Measurements from ENCODE around the gene ZNF343.
"Not testable (repeated sequence)": the region's sequence is repeated elsewhere in the genome, so short reads cannot be mapped to it uniquely, and the experiment has no call there.

Gene ZNF343

DNA sequence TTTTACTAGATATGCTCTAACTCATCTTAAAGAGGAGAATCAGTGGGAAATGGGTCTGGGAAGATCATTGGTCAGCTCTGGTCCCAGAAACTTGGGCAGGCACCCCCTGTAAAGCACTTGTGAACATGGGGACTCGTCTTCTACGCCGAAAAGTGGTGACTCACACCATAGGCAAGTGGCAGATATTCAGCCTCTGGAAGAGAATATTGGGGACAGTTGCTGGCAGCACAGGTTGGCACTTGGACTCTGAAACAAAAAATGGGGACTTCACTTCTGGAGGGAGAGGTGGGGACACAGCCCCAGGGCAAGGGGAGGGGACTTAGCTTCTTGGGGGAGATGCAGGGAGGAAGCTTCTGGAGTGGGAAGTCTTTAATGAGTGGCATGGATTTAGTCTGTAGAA is 11.9 kb upstream of the ZNF343 start:
- no peak for DNase-seq

DNA sequence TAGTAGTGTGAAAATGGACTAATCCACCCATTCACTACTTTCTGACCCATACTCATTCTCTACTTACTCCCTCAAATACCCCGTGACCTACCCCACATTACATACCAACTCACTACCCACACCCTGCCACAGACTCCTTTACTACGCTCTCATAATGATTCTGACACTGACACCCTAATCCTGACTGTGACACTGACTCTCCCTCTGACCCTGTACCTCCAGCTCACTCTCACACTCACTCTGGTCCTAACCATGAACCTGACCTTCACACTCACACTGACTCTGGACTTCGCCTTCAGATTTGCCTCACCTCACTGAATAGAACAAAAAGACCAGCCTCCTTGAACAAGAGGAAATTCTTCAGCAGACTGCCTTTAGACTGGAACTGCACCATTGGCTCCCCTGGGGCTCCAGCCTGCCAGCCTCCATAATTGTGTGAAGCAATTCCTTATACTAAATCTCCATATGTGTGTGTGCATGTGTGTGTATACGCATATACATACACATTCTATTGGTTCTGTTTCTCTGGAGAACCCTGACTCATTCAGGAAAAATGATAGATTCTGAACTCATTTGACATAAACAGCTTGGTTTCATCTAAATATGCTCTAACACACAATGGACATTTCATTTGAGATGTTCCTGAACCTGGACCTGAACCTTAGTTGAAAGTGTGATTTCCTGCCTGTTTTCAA is 10.5 kb upstream of the ZNF343 start:
- no peak for DNase-seq

DNA sequence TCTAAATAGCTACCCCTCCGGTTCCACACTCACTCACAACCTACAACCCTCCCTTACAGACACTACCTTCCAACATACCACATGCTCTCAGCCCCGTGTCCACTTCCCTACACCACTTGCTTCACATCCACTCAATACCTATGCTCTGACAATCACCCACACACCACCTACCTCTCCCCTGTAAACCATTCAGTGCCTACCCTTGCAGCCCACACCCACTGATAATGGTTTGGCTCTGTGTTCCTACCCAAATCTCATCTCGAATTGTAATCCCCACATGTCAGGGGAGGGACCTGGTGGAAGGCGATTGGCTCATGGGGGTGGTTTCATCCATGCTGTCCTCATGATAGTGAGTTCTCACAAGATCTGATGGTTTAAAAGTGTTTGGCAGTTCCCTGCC is 9.8 kb upstream of the ZNF343 start:
- no peak for DNase-seq

GRCh38 chr20:2518096-2518495 is 9.4 kb upstream of the ZNF343 start:
- no peak for DNase-seq

- no peak for DNase-seq
Measured at GRCh38 chr20:2516399-2516798, 7.7 kb upstream of the ZNF343 start.

GRCh38 chr20:2515203-2515602 is 6.5 kb upstream of the ZNF343 start:
- no peak for DNase-seq

DNA sequence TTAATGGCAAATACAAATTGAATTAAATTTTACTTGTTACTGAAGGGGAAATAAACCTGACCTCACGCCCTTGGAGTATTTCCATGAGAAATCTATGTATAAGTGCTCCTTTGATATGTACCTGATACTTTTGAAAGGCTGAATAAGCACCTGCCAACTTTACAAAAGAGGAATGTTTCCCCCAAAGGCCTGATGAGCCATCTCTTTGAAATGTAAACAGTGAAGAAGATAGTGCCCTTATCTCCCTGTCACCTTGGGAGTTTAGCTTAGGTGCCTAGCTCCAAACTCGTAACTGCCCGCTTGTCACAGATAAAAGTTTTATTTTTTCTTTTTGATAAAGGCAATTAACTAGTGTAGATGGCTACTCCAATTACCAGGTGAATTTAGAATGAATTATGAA is 1.1 kb upstream of the ZNF343 start:
- no peak for DNase-seq

- no peak for DNase-seq
Measured at GRCh38 chr20:2509468-2509781, 710 bp upstream of the ZNF343 start.

DNA sequence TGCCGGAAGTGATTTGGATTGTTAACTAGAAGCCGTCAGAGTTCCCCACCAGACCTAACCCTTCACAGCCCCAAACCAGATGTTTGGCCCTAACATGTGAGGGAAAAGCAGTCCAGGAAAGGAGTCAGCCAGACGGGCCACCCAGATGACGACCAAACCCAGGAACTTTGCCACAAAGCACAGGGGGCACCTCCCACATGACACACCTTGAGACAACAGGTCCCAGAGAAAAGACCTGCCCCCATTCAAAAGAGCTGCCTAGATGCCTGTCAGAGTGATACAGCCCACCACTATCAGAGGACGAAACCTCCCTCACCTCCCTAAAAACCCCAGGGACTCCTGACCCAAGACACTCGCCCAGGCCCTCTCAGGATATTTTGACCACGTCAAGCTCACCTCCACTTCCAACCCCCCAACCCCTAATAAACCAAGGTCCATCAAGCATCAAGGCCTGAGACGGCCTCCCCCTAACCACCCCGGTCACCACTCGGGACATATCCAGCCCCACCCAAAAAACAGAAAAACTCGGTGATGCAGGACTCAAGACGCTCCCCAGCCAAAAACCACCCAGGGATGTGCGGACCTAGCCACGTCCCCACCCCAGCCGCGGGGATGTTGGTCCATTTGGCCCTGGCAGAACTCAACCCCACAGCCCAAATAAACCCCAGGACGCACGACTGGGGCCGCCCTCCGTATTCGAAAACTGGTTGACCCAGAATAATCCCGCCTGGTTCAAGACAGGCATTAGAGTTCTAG is 662 bp downstream of the ZNF343 start:
- no peak for DNase-seq

GRCh38 chr20:2507464-2507863 is 1.3 kb downstream of the ZNF343 start:
- DNase-seq = no peak

GRCh38 chr20:2506426-2506825 is 2.3 kb downstream of the ZNF343 start:
- DNase-seq = not testable (repeated sequence)

- DNase-seq = not testable (repeated sequence)
Measured at GRCh38 chr20:2504803-2505202, 3.9 kb downstream of the ZNF343 start.

DNA sequence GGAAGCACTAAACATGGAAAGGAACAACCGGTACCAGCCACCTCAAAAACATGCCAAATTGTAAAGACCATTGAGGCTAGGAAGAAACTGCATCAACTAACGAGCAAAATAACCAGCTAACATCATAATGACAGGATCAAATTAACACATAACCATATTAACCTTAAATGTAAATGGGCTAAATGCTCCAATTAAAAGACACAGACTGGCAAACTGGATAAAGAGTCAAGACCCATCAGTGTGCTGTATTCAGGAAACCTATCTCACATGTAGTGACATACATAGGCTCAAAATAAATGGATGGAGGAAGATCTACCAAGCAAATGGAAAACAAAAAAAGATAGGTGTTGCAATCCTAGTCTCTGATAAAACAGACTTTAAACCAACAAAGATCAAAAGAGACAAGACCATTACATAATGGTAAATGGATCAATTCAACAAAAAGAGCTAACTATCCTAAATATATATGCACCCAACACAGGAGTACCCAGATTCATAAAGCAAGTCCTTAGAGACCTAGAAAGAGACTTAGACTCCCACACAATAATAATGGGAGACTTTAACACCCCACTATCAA is 5.8 kb downstream of the ZNF343 start:
- DNase-seq = not testable (repeated sequence)

GRCh38 chr20:2485661-2486060 is 23.1 kb downstream of the ZNF343 start:
- DNase-seq = no peak

GRCh38 chr20:2485080-2485479 is 23.6 kb downstream of the ZNF343 start:
- DNase-seq = no peak

GRCh38 chr20:2483504-2483903 is 25.2 kb downstream of the ZNF343 start:
- DNase-seq = no peak

DNA sequence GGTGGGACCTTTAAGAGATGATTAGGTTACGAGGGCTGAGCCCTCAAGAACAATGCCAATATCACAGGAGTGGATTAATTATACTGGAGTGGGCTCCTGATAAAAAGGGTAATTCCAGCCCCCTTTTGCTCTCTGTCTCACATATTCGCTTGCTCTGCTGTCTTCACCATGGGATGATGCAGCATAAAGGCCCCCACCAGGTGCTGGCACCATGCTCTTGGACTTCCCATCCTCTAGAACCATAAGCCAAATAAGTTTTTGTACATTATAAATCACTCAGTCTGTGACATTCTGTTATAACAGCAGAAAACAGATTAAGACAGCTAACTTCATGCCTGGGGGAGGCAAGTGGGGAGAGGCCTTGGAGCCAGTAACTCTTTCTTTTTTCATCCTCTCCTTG is 28.3 kb downstream of the ZNF343 start:
- no peak for DNase-seq

- DNase-seq = no peak
Measured at GRCh38 chr20:2476742-2477615, 31.7 kb downstream of the ZNF343 start.

DNA sequence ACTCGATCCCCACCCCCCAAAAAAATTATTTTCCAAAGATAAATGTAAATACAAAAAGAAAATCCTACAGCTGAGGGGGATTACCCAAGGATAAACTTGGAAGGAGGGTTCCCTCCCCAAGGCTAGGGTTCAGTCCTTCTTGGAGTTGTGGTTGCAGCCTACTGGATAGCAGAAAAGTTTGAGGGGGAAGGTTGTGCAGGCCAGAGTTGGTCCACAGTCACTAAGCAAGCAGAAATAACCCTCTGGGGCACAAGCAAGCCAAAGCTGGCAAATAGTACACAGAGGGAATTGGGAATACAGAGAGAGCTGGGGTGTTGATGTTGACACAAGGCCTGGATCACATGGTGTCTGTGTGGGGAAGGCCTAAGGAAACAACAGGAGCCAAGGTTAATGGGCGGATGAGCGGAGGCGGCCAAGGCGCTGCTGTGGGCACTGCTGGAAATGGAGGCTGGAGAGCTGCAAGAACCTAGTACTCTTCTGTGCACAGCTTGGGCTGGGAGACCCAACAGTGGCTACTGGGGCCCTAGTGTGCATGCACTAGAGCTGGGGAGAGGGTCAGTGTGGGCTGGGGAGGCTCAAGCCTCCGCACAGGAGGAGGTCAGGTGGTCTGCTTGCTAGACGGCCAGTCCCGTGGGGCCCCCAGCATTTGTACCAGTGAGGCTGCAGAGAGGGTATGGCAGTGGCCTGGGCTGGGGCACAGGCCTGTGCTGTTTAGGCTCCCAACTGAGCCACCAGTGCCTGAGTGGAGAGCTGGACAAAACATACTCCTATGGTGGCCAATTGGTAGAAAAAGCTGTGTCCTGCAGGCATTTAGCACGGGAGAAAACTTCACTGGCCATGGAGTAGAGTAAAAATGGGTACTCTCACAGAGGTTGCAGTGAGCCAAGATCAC is 32.6 kb downstream of the ZNF343 start:
- no peak for DNase-seq

DNA sequence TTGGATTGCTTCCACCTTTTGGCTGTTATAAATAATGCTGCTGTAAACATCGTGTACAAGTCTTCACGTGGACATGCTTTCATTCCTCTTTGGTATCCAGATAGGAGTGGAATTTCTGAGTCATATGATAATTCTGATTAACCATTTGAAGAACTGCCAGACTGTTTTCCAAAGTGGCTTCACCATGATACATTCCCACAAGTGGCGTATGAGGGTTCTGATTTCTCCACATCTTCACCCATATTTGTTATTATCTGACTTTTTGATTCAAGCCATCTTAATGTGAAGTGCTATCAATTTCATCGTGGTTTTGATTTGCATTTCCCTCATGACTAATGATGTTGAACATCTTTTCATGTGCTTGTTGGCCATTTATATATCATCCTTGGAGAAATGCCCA is 35.2 kb downstream of the ZNF343 start:
- DNase-seq = no peak

- DNase-seq = peak; percentile 99
Measured at GRCh38 chr20:2470423-2471193, 38.1 kb downstream of the ZNF343 start, which contains the start of gene SNRPB. Gene SNRPB (minus strand): TSS chr20:2470789. CDS start chr20:2470690, 99 bp downstream.

All from NCI-H1694 treated with DMSO at 0.1 percent for 48 hours (cell line).